GM18526 (cell line): ENCODE results near the gene TMEFF1.

Source experiments
- POLR2A ChIP-seq: IDR thresholded peaks from 3 replicates; pipeline ENCODE4 v1.6.1; 2011; ENCODE audit not compliant: insufficient read length; ENCODE audit errors: extremely low read depth

The TMEFF1 gene

DNA sequence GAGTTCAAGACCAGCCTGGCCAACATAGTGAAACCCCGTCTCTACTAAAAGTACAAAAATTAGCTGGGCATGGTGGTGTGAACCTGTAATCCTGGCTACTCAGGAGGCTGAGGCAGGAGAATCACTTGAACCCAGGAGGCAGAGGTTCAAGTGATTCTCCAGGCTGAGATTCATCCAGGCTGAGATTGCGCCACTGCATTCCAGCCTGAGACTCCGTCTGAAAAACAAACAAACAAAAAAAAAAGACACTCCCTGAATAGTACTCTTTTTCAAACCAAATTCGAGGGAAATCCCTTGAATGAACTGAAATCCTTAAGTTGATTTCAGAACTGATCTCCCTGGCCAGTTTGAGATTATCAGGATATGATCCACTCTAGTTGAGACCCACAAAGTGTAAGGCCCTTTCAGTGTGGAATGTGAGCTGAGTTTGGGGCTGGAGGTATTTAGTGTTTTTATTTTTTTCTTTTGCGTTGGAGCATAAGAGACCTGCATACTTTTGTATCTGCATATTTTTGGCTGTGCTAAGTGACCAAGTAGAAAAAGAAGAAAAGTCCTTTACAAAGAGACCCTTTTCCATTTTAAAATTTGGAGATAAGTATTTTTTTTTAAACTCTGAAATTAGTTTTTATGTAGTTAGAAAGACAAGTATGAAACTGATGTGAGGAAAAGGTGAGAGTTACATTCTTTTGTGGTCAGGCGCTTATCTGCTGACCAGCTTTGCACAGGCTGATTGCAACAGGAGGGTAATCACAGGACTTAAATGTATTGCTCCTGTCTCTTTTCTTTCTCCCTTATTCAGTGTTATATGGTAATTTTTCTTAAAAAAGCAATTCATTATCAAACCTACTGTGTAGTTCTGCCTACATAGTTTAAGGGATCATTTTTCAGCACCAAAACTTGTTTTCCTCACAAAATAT, 42.9 kb downstream of the TMEFF1 start:
- no peak for TF ChIP-seq POLR2A

DNA sequence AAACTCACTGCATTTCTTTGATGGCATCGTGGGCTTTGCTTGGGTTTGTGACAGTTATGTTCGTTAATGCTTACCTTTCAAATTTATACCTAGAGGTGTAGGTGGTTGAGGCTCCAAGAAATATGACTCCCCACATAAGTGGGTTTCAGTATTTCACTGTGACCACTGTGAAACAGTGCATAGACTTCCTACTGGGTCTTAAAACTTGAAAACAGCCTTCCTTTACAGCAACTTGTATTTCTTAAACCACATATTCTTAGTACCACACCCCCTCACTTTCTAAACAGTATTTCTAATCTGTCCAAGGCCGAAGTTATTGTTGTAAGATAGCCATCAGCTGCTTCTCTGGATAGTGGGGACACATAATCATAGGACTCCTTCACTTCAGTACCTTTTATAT, 48.3 kb downstream of the TMEFF1 start:
- TF ChIP-seq POLR2A: no peak

DNA sequence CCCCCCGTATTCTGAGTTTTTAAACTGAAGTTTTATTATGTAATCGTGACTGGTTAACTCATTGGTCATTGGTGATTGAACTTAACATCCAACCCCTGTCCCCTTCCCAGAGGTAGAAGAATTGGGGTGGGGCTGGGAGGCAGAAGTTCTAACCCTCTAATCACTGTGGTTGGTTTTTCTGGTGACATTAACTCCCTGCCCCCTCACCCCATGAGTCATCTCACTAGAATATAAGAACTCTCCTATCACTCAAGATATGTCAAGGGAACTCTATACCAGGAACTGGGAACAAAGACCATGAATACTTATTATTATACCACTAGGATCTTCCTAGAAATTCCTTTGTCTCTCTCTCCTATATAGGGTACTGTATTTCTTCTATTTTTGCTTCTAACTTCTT, 52.6 kb downstream of the TMEFF1 start:
- no peak for TF ChIP-seq POLR2A

DNA sequence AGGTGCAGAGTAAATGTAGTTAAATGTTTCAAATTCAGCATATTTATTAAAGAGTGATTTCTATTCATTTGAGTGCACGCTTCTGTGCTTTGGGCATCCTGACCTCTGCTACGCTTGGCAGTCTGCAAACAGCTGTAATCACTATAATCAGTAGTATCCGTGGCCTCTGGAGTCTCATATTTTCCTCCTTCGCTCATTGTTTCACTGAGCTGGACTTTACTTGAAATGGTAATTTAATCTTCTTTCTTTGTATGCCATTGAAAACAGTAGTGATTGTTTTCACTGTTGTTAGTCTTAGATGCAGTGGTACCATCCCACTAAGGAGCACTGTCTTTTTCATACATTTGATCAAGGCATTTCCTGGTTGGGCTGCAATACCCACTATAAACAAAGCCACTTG, 61.5 kb downstream of the TMEFF1 start:
- TF ChIP-seq POLR2A: no peak

DNA sequence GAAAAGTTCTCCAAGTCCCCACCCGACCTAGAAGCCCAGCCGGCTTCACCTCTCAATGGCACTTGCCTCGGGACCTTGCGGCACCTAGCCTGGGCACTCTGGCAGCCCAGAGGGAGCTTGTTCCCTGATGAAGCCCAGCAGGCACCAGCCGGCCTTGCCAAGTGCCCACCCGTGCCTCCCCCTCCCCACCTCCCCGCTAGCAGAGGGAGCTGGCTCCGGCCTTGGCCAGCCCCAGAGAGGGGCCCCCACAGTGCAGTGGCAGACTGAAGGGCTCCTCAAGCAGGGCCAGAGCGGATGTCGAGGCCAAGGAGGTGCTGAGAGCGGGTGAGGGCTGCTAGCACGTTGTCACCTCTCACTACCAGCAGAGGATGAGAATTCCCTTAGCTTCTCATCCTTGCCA, 67.4 kb downstream of the TMEFF1 start:
- no peak for TF ChIP-seq POLR2A

DNA sequence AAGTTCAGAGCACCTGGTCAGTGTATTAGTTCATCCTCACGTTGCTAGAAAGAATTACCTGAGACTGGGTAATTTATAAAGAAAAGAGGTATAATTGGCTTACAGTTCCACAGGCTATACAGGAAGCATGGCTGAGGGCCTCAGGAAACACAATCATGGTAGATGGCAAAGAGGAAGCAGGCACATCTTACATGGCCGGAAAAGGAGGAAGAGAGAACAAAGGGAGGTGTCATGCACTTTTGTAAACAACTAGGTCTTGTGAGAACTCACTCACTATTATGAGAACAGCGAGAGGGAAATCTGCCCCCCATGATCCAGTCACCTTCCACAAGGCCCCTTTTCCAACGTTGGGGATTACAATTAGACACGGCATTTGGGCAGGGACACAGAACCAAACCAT, 76.1 kb downstream of the TMEFF1 start:
- TF ChIP-seq POLR2A: no peak

DNA sequence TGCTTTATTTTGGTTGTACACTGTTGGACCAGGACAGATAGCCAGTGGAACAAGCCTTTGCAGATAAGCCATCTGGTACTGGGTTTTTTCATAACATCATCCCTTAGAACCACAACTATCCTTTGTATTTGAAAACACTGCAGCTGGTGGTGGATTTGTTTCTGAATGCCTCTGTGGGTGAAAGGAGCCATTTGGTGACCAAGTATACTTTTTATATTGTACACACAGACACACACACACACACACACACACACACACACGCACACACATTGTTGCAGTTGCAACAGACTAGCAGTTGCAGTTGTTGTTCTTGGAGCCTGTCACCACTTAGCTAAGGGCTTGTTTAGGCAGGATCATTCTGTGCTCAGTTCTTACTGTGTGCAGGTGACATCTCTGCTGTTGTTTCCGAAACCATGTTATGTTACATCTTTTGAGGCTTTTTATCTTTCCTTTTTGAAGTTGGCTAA, 82.0 kb downstream of the TMEFF1 start:
- TF ChIP-seq POLR2A: no peak

DNA sequence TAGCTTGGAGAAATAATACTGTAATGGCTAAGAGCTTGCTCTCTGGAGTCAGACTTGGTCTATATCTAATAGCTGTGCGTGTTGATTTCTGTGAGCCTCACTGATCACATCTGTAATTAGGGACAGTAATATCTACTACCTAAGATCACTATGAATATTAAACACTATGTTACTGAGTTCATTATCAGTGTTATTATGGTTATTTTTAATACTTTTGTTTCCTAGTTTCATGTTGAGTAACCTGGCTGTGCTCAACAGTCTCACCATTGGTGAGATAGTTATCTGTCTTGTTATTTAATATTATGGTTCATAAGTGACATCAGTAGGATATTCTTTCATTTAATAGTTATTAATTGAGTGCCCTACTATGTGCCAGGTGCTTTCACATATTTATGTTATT, 82.5 kb downstream of the TMEFF1 start:
- TF ChIP-seq POLR2A: no peak

DNA sequence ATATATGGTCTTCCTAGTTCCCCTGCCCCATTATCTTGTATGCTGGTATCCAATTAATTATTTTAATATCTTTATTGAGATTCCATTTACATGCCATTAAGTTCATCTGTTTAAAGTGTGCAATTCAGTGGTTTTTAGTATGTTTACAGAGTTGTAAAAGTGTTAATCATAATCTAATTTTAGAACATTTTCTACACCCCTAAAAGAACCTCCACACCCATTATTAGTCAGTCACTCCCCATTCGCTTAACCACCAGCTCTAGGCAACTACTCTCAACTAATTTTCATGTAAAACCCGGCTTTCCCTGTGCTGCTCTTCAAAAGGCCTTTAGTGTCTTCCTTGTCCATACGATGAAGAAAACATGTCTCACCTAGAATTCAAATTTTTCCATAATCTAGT, 84.1 kb downstream of the TMEFF1 start:
- no peak for TF ChIP-seq POLR2A

DNA sequence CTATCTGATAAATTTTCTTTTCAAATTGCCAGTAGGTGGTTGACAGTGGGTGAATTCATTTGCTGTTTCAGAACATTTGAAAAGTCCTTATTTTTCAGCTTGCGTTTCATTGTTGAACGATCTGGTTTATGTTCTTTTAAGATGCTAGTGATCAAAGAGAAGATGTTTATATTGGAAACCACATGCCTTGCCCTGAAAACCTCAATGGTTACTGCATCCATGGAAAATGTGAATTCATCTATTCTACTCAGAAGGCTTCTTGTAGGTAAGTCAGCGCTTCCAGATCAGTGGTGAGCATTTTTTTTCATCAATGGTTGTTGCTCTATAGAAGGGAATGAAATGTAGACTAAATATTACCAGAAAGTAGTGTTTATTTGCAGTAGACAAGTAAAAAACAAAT, 88.3 kb downstream of the TMEFF1 start:
- no peak for TF ChIP-seq POLR2A

DNA sequence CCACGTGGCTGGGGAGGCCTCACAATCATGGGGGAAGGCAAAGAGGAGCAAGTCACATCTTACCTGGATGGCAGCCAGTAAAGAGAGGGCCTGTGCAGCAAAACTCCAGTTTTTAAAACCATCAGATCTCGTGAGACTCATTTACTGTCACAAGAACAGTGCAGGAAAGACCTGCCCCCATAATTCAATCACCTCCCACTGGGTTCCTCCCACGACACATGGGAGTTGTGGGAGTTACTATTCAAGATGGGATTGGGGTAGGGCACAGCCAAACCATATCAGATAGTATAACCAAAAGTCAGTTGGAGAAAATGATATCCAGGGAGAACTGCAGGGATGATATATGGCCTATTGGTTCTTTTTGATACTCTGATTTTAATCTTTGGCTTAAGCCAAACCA, 94.9 kb downstream of the TMEFF1 start:
- no peak for TF ChIP-seq POLR2A

DNA sequence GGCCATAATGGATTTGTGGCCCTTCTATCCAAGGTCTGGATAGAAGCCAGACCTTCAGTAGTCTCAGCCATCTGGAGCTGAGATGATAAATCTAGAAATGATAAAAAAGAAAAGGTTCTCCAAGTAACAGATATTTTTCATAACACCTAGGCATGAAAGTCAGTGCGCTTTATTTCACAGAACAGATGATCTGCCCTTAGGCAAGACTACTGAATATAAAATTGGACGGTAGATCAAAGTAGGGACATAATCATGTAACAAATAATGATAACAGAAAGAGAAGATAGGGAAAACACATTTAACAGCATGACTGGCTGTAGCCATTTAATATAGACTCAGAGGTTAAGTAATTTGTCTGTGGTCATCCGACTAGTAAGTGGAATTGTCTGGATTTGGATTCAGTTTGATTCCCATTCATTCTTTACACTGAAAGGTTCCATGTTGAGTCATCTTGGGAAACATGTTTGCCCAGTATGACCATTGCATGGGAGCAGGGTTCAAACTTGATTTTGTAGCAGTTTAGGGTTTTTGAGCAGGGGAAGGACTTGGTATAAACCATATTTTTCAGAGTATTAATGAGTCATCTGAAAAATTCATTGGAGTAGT, 100.8 kb downstream of the TMEFF1 start:
- no peak for TF ChIP-seq POLR2A

DNA sequence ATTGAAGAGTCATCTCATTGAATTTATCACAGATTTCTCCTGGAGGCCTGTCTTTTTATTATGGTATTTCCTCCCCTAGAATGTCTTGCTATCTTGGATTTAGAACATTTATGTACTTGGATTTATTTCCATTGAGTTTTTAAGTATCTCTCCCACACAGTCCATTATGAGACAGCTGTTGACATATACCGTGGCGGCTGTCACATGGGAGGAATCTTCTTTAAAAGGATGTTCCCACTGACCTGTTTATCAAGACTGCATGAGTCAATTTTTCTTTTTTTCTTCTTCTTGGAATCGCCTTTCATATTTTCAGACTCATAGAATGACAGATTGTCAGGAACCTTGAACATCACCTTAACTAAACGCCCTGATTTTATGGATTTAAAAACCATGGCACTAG, 102.1 kb downstream of the TMEFF1 start:
- no peak for TF ChIP-seq POLR2A

DNA sequence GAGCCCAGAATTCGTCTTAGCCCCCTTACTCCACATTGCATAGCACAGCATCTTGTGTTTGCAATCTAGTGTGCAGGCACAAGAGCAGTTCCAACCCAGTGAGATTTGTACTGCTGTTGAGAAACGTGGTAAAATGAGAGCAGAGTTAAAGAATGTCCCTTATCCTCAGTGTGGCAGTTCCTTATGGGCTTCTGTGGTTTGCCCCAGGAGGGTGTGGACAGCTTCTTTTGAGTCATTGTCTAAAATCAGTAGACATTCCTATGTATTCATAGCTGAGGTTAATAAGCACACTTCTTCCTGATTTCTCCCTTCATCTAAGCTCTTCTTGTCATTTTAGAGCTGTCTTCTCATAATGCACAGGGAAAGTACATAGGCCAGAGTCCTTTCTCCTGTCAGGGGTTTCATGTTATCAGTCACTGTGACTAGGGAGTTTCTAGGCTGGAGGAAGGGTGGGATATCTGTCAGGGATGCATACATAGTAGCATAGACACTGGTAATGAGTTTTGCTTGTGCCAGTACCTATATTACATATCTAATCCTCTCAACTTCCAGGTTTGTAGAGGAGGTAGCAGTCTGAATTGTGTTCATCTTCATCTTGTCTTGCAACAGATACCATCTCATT, 102.9 kb downstream of the TMEFF1 start:
- no peak for TF ChIP-seq POLR2A

DNA sequence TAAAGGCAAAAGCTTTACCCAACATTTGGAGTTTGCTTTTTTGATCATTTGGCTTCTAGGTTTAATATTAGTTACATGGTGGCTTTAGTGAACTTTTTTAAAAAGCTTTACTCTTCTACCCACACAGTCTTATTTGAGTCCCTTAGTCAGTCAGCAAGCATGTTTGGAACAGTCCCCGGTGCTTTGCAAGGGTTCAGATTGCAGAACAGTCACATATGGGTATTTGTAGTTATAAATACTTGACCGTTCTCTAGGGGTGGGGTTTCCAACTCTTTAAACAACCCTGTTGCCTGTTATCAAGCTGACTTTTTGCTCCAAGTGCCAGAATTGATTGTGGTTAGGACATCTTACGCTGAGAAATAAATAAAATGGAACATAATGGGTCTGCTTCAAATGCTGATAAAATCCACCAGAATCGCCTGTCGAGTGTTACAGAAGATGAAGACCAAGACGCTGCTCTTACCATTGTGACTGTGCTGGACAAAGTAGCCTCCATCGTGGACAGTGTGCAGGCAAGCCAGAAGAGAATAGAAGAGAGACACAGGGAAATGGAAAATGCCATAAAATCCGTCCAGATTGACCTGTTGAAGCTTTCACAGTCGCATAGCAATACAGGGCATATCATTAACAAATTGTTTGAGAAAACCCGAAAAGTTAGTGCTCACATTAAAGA, 105.0 kb downstream of the TMEFF1 start, which contains the start of gene CAVIN4:
Gene CAVIN4 (plus strand): TSS at position 304 of the 673 bp plus-strand sequence. CDS start 65 bp downstream, at position 369.
- no peak for TF ChIP-seq POLR2A

DNA sequence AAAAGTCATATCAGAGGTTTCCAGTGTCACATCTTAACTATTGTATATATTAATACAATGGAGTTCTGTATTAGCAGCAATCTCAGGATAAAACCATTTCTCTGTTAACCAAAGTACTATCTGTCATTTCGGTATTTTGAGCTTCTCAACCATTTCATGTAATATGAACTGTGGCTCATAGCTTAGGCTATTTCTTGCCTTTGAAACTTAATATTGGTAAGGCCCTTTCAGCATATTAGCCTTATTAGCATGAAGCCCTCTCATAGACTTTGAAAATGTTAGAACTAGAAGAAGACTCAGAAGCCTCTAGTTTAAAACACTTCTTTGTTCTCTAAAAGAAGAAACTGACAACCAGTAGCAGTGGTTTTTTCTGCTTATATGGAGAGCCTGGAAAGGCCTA, 105.7 kb downstream of the TMEFF1 start:
- TF ChIP-seq POLR2A: no peak

DNA sequence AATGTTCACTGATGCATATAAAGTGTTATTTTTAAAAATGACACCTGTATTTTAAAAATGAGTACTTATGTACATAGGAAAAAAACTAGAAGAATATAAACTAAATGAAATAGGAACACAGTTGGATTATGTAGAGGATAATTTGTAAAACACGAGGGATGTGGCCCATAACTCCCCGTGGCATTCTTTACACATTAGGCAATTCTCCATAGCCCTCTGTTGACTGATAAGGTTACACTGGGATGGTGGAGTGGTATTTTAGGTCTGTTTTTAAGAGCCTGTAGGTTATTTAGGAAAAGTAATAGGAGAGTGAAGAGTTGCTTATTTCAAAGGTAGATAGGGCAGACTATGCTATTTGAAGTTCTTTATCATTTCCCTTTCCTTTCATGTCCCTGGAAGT, 106.7 kb downstream of the TMEFF1 start:
- TF ChIP-seq POLR2A: no peak
